OCI-M2 (cell line): ENCODE data around the gene ZBTB39.
"Not testable (repeated sequence)": the region's sequence is repeated elsewhere in the genome, so short reads cannot be mapped to it uniquely, and the experiment has no call there.

Experiments used
- DNase-seq: peaks from one replicate; lab custom pipeline; 2025; ENCODE audit not compliant: unreplicated experiment; lab: John Stamatoyannopoulos, UW

Gene ZBTB39

GRCh38 chr12:57001448-57001906, 4.9 kb downstream of the ZBTB39 start:
- no peak for DNase-seq

GRCh38 chr12:57000393-57000792, 6.0 kb downstream of the ZBTB39 start:
- no peak for DNase-seq

GRCh38 chr12:56999456-56999855, 6.9 kb downstream of the ZBTB39 start:
- no peak for DNase-seq

- DNase-seq, result no peak
These were observed 7.4 kb downstream of the ZBTB39 start for GRCh38 chr12:56998981-56999380.

GRCh38 chr12:56998316-56998715, 8.0 kb downstream of the ZBTB39 start:
- no peak for DNase-seq

GRCh38 chr12:56996793-56997545, 9.4 kb downstream of the ZBTB39 start:
- no peak for DNase-seq

- DNase-seq, result no peak
These were observed 10.3 kb downstream of the ZBTB39 start for GRCh38 chr12:56995930-56996496.

- no peak for DNase-seq
These were observed 11.0 kb downstream of the ZBTB39 start for GRCh38 chr12:56995201-56995929.

- DNase-seq, result no peak
These were observed 12.1 kb downstream of the ZBTB39 start for GRCh38 chr12:56994231-56994746.

GRCh38 chr12:56993346-56993745, 13.0 kb downstream of the ZBTB39 start:
- DNase-seq, result no peak

GRCh38 chr12:56991319-56992246, 14.8 kb downstream of the ZBTB39 start:
- no peak for DNase-seq

- DNase-seq, result no peak
These were observed 15.6 kb downstream of the ZBTB39 start for GRCh38 chr12:56990648-56991318.

- no peak for DNase-seq
These were observed 16.3 kb downstream of the ZBTB39 start for GRCh38 chr12:56989861-56990610.

GRCh38 chr12:56988207-56988739, 18.1 kb downstream of the ZBTB39 start:
- peak; percentile 36 for DNase-seq

- DNase-seq, result peak; percentile 52
These were observed 18.7 kb downstream of the ZBTB39 start for GRCh38 chr12:56987551-56988053.

- no peak for DNase-seq
These were observed 19.3 kb downstream of the ZBTB39 start for GRCh38 chr12:56987011-56987410.

- DNase-seq, result not testable (repeated sequence)
These were observed 20.6 kb downstream of the ZBTB39 start for GRCh38 chr12:56985714-56986113.

GRCh38 chr12:56983386-56983785, 23.0 kb downstream of the ZBTB39 start:
- no peak for DNase-seq
